Fibroblast of lung (primary cell): ENCODE data around the gene PEX11B.

Experiments used
- EZH2 ChIP-seq: IDR thresholded peaks from 2 replicates; pipeline ENCODE4 v1.5.1; 2012; ENCODE audit warnings: low read length, control low read depth, mild to moderate bottlenecking; ENCODE audit errors: missing control alignments
- TF ChIP-seq, protein P1 (sequence below), 2 donors: IDR thresholded peaks in 1 of 2; conservative IDR thresholded peaks in 1 of 2; 1 replicate in 1 of 2; 2 replicates in 1 of 2; pipeline ENCODE4 v1.5.1; 2011 to 2012; ENCODE audit warnings: low read length in 2 of 2, control low read depth in 1 of 2, inconsistent platforms in 1 of 2, low read depth in 1 of 2, mild to moderate bottlenecking in 1 of 2

DNA sequence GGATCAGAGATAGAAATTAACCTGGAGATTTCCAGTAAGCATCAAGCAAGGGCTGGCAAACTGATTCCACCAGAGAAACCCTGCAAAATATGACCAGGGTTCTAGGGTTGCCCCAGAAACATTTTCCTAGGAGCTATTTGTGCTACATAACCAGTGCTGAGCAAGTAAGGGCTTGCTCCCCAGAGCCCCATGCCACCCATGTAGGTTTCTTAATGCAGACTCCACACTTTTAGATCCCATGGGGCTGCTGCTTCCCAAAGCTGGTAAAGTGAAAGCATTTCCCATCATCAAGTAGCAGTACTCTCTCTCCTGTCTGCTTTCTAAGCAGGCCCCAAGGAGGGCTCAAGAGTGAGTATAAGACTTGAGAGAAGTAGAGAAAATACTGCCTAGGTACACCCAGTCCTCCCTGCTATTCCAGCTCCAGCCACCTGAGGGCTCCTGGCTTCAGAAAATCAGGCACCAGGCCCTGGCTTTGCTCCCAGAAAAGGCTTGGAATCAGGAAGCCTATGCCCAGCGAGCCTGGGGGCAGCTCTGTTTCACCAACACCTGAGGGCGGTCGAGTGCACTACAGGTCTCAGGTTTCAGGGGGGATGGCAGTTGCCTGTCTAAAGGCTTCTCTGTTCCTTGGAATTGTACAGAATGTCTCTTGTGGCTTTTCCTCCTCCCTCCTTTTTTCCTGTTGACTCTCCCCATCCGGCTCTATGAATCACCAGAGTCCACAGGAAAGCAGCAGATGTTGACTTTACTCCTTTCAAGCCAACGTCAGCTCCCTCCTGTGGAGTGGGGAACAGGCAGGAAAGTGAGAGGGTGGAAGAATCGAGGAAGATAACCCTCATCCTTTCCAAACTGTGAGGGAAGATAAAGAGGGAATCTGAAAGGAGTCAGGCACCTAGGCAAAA is 26.7 kb downstream of the PEX11B start:
- TF ChIP-seq, protein P1, sequence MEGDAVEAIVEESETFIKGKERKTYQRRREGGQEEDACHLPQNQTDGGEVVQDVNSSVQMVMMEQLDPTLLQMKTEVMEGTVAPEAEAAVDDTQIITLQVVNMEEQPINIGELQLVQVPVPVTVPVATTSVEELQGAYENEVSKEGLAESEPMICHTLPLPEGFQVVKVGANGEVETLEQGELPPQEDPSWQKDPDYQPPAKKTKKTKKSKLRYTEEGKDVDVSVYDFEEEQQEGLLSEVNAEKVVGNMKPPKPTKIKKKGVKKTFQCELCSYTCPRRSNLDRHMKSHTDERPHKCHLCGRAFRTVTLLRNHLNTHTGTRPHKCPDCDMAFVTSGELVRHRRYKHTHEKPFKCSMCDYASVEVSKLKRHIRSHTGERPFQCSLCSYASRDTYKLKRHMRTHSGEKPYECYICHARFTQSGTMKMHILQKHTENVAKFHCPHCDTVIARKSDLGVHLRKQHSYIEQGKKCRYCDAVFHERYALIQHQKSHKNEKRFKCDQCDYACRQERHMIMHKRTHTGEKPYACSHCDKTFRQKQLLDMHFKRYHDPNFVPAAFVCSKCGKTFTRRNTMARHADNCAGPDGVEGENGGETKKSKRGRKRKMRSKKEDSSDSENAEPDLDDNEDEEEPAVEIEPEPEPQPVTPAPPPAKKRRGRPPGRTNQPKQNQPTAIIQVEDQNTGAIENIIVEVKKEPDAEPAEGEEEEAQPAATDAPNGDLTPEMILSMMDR (conservative IDR thresholded peaks at IDR 0.05 in 1 of 2, IDR thresholded peaks at IDR 0.05 in 1 of 2; ENCODE audit: low read depth in 1 of 2, low read length in 2 of 2): peak; percentile 95 to 97
- TF ChIP-seq EZH2: no peak
